ENCODE results near the gene PRRG4. TPM values are rescaled to one million over a fixed set of nuclear protein-coding genes. Genes with fewer than 3 reads are reported as not detected.

The PRRG4 gene
- total and polyA plus RNA-seq, 2 of the 13 experiments (the other 11 are each of a cell fraction or from before 2014, with no cell fraction given), result 0.24 to 0.95 TPM

DNA sequence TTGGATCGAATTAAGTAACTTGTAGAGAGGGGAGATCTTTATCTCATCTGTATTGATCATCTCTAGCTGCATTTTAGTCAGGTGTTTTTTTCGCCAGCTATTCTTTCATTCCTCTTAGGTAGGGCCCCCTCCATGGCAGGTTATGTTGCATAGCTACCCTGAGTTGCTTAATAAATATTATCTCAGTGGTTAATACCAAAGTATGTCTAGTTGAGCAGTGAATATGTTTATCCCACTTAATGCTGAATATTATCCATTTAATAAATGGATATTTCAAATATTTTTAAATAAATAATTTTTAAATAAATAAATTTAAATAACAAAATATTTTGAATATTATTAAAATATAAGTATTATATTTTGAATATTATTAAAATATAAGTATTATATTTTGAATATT lies 9.6 kb downstream of the PRRG4 start:
- H4K20me1 ChIP-seq (ENCODE audit: insufficient read depth, low read length), result no peaks in the 10 kb centered on the region
- no peak overlapping the region for H3K9ac ChIP-seq (ENCODE audit: insufficient read depth, low read depth, low read length)
- FAIRE-seq (no peak), DNase-seq (ENCODE audit: low spot score) (no peak), ATAC-seq (no peak)
- H3K4me1 ChIP-seq (ENCODE audit: insufficient read depth, low read length), result no peaks in the 10 kb centered on the region
- 51% methylated on average over 2 of the region's 2 CpGs for WGBS (ENCODE audit: low lambda C conversion rate)
- ChIA-PET CTCF (ENCODE audit: low intra/inter-chr PET ratio, low total read pairs) (no interaction called here), POLR2A (no interaction called here)
- intact Hi-C loops (cut with micrococcal nuclease; ENCODE audit: unreplicated experiment) (no loop called here), in situ Hi-C loops (cut with HindIII; ENCODE audit: extremely low pct_ligation_motif_present, low pct_unique_long_range_greater_than_20kb) (no loop called here)
- no peaks in the 10 kb centered on the region for H3K79me2 ChIP-seq (ENCODE audit: insufficient read depth, low read length)
- H3K4me3 ChIP-seq (replicated peaks in 1 of 3; ENCODE audit: insufficient read depth in 1 of 3, low read depth in 2 of 3, low read length in 3 of 3), result no peak overlapping the region
- H3K36me3 ChIP-seq (replicated peaks in 1 of 2; ENCODE audit: control insufficient read depth in 1 of 2, insufficient read depth in 2 of 2, low read length in 2 of 2), result no peaks in the 10 kb centered on the region
- no peaks in the 10 kb centered on the region for H3K27me3 ChIP-seq (ENCODE audit: control insufficient read depth in 1 of 2, insufficient read depth in 2 of 2, low read length in 2 of 2)
- no peak overlapping the region for H2AFZ ChIP-seq (ENCODE audit: low read length)
- no peak overlapping the region for H3K4me2 ChIP-seq (ENCODE audit: low read depth, low read length)
- H3K9me3 ChIP-seq (ENCODE audit: low read length), result no peaks in the 10 kb centered on the region
- BruUV-seq (replicated peaks), result no TSS peak
- TF ChIP-seq NFKBIZ (CRISPR knock-in tag; IDR thresholded peaks at IDR 0.05), result no peak
- no peak for TF ChIP-seq SRF (IDR thresholded peaks at IDR 0.05; ENCODE audit: low read depth, low read length)
- no peak for TF ChIP-seq ATF5 (CRISPR knock-in tag; IDR thresholded peaks at IDR 0.05; ENCODE audit: low read depth)
- TF ChIP-seq IRX3 (CRISPR knock-in tag; IDR thresholded peaks at IDR 0.05; ENCODE audit: borderline replicate concordance, low read depth), result no peak
- TF ChIP-seq, protein P1, sequence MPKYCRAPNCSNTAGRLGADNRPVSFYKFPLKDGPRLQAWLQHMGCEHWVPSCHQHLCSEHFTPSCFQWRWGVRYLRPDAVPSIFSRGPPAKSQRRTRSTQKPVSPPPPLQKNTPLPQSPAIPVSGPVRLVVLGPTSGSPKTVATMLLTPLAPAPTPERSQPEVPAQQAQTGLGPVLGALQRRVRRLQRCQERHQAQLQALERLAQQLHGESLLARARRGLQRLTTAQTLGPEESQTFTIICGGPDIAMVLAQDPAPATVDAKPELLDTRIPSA (CRISPR knock-in tag; IDR thresholded peaks at IDR 0.05; ENCODE audit: borderline replicate concordance), result no peak
- TF ChIP-seq ZNF615 (CRISPR knock-in tag; IDR thresholded peaks at IDR 0.05; ENCODE audit: borderline replicate concordance), result no peak
- TF ChIP-seq NFE2L2 (IDR thresholded peaks at IDR 0.05; ENCODE audit: low read length), result no peak
- no peak for TF ChIP-seq GATAD2A (CRISPR knock-in tag; IDR thresholded peaks at IDR 0.05)
- TF ChIP-seq TEAD3 (CRISPR knock-in tag; optimal IDR thresholded peaks at IDR 0.05; ENCODE audit: borderline replicate concordance), result no peak
- no peak for TF ChIP-seq NPAS2 (CRISPR knock-in tag; IDR thresholded peaks at IDR 0.05; ENCODE audit: borderline replicate concordance)
- no peak for TF ChIP-seq TBX2 (CRISPR knock-in tag; IDR thresholded peaks at IDR 0.05; ENCODE audit: borderline replicate concordance)
- no peak overlapping the region for H3K27ac ChIP-seq (ENCODE audit: extremely low read length, insufficient read depth, low read length)
